ENCODE measurements around the gene RUVBL1. TPM values are rescaled to one million over a fixed set of nuclear protein-coding genes. Genes with fewer than 3 reads are reported as not detected.

Gene RUVBL1
- total RNA-seq, 1 experiment from 2014 or later = 115 TPM

DNA sequence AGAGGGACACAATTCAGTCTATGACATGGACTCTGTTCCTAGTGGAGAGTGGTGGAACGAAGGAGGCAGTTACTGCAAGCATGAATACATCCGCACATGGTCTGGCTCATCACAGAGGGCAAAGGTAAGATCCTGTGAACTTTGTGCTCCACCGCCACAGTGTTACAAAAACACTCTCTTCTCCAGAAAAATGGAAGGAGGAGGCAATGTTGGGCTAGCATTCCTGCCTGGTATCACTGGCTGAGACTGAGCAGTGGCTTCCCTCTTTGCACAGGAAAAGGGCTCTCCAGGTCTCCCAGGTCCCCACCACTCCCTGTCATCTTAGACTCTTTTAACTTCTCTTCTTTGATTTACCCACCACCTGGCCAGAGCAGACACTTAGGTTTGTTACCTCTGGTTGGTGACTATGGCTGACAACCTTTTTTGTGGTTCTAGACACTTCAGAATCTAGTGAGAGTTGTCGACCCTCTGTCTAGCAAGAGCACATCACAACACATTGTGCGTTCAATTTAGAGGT lies 28.2 kb upstream of the RUVBL1 start:
- Histone ChIP-seq H3K36me3 (ENCODE audit: low read depth) (peaks cover 9% of the 10 kb centered on the region; the same call in 1 of the 2 replicates), H3K27me3 (ENCODE audit: insufficient read depth, low read depth) (no peaks in the 10 kb centered on the region), H4K20me1 (ENCODE audit: insufficient read depth) (no peaks in the 10 kb centered on the region), H3K79me2 (ENCODE audit: low read depth) (peaks cover 28% of the 10 kb centered on the region), H3K9me3 (ENCODE audit: insufficient read depth, low read depth) (no peaks in the 10 kb centered on the region; the same call in 1 of the 2 replicates), H3F3A (ENCODE audit: insufficient read depth, low read depth) (peaks cover 25% of the 10 kb centered on the region; the same call in 1 of the 2 replicates), H3K4me3 (no peak overlapping the region), H3K27ac (no peak overlapping the region), H2AFZ (no peak overlapping the region), H3K4me2 (no peak overlapping the region), H3K9me2 (ENCODE audit: insufficient read depth) (no peaks in the 10 kb centered on the region), H3K4me1 (replicated peaks; ENCODE audit: insufficient read depth) (peaks cover 9% of the 10 kb centered on the region)
- intact Hi-C loops (cut with micrococcal nuclease; ENCODE audit: unreplicated experiment) = no loop called here
- POLR2A ChIA-PET (ENCODE audit: unreplicated experiment) = no interaction called here
- TSS peak; percentile 50 for BruUV-seq (replicated peaks)
- no peak for DNase-seq
- TF ChIP-seq, protein P1, sequence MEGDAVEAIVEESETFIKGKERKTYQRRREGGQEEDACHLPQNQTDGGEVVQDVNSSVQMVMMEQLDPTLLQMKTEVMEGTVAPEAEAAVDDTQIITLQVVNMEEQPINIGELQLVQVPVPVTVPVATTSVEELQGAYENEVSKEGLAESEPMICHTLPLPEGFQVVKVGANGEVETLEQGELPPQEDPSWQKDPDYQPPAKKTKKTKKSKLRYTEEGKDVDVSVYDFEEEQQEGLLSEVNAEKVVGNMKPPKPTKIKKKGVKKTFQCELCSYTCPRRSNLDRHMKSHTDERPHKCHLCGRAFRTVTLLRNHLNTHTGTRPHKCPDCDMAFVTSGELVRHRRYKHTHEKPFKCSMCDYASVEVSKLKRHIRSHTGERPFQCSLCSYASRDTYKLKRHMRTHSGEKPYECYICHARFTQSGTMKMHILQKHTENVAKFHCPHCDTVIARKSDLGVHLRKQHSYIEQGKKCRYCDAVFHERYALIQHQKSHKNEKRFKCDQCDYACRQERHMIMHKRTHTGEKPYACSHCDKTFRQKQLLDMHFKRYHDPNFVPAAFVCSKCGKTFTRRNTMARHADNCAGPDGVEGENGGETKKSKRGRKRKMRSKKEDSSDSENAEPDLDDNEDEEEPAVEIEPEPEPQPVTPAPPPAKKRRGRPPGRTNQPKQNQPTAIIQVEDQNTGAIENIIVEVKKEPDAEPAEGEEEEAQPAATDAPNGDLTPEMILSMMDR (conservative IDR thresholded peaks at IDR 0.05) = no peak
- no peak for TF ChIP-seq EZH2 (IDR thresholded peaks at IDR 0.05; ENCODE audit: low read depth)
- CTCF ChIA-PET = interaction anchor here (0.7 kb wide), 1 partner anchor 1095 kb away, joined by 4 read pairs; no protein-coding TSS in a partner anchor

DNA sequence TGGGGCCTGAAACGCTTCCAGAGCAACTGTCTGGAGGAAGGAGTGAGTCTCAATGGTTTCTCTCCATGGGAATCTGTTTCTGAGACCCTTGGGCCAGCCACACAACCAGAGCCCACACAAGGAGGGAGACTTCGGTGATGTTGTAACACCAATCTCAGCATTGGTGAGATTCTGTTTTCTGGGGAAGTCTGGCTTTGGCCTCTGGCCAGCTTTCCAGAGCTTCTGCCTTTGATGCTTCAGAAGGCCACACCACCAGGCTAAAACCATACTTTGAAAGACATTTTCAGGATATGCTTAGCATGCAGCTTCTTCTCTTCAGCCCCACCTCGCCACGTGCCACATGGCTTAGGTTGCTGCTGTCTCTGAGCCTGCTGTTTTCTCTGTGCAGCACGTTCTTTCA lies 26.0 kb upstream of the RUVBL1 start:
- no peak overlapping the region for H3K27ac ChIP-seq
- ChIA-PET CTCF (no interaction called here), POLR2A (ENCODE audit: unreplicated experiment) (no interaction called here)
- TF ChIP-seq EZH2 (IDR thresholded peaks at IDR 0.05; ENCODE audit: low read depth) = no peak
- TF ChIP-seq, protein P1 (conservative IDR thresholded peaks at IDR 0.05) = no peak
- peaks cover 8% of the 10 kb centered on the region for H3K79me2 ChIP-seq (ENCODE audit: low read depth)
- H3K36me3 ChIP-seq (ENCODE audit: low read depth) = no peaks in the 10 kb centered on the region
- H4K20me1 ChIP-seq (ENCODE audit: insufficient read depth) = no peaks in the 10 kb centered on the region
- H3K4me1 ChIP-seq (replicated peaks; ENCODE audit: insufficient read depth) = peaks cover 6% of the 10 kb centered on the region
- no peak overlapping the region for H3K4me2 ChIP-seq
- no TSS peak for BruUV-seq (replicated peaks)
- no peak overlapping the region for H2AFZ ChIP-seq
- no peak for DNase-seq
- no peaks in the 10 kb centered on the region for H3K9me3 ChIP-seq (ENCODE audit: insufficient read depth, low read depth)
- H3K27me3 ChIP-seq (ENCODE audit: insufficient read depth, low read depth) = no peaks in the 10 kb centered on the region
- H3K9me2 ChIP-seq (ENCODE audit: insufficient read depth) = no peaks in the 10 kb centered on the region
- intact Hi-C loops (cut with micrococcal nuclease; ENCODE audit: unreplicated experiment) = no loop called here
- peaks cover 25% of the 10 kb centered on the region; the same call in 1 of the 2 replicates for H3F3A ChIP-seq (ENCODE audit: insufficient read depth, low read depth)
- H3K4me3 ChIP-seq = no peak overlapping the region

DNA sequence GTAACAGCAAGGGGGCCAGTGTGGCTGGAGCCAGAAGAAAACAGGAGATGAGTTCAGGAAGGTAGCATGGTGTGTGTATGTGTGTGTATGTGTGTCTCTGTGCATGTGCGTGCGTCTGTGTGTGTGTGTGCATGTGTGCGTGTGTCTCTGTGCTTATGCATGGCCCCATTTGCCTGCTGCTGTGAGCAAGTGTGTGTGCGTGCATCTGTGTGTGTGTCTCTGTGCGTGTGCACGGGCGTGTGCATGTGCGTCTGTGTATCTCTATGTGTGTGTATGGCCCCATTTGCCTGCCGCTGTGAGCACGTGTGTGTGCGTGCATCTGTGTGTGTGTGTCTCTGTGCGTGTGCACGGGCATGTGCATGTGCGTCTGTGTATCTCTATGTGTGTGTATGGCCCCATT lies 22.6 kb upstream of the RUVBL1 start:
- Histone ChIP-seq H3K4me1 (replicated peaks; ENCODE audit: insufficient read depth) (no peaks in the 10 kb centered on the region), H3K4me3 (no peak overlapping the region), H3K79me2 (ENCODE audit: low read depth) (no peaks in the 10 kb centered on the region), H3K9me3 (ENCODE audit: insufficient read depth, low read depth) (no peaks in the 10 kb centered on the region), H4K20me1 (ENCODE audit: insufficient read depth) (no peaks in the 10 kb centered on the region), H3F3A (ENCODE audit: insufficient read depth, low read depth) (0 out of 2 replicates have a peak, but pooled peaks cover 1% of the 10 kb centered on the region), H3K36me3 (ENCODE audit: low read depth) (no peaks in the 10 kb centered on the region), H3K9me2 (ENCODE audit: insufficient read depth) (no peaks in the 10 kb centered on the region), H3K4me2 (no peak overlapping the region), H2AFZ (no peak overlapping the region), H3K27me3 (ENCODE audit: insufficient read depth, low read depth) (no peaks in the 10 kb centered on the region), H3K27ac (no peak overlapping the region)
- BruUV-seq (replicated peaks) = no TSS peak
- POLR2A ChIA-PET (ENCODE audit: unreplicated experiment) = no interaction called here
- CTCF ChIA-PET = no interaction called here
- intact Hi-C loops (cut with micrococcal nuclease; ENCODE audit: unreplicated experiment) = no loop called here
- DNase-seq = no peak
- TF ChIP-seq, protein P1 (conservative IDR thresholded peaks at IDR 0.05) = no peak
